GM23338 (cell line): ENCODE results near the gene TMPRSS2. TPM values are rescaled to one million over a fixed set of nuclear protein-coding genes. Genes with fewer than 3 reads are reported as not detected.

ENCODE experiments used
- ATAC-seq: fragments of 200-7000 bp; cut with Tn5 transposase; 3 replicates; pipeline ENCODE4 v1.9.1; 2020
- DNase-seq: peaks from one replicate; pipeline ENCODE4 v3.0.0-alpha.2; 2015; ENCODE audit warnings: low spot score
- H2AFZ ChIP-seq: fragments of 200-600 bp; sonication (generic); 2 replicates; pipeline ENCODE4 v1.8.0; 2016; ENCODE audit warnings: antibody characterized with exemption, mild to moderate bottlenecking, moderate library complexity
- H3F3A ChIP-seq: fragments of 200-600 bp; sonication (generic); replicated peaks from 2 replicates; pipeline ENCODE4 v1.8.0; 2017; ENCODE audit warnings: antibody characterized with exemption, mixed run types, low read depth
- H3K27ac ChIP-seq: fragments of 200-600 bp; sonication (generic); 2 replicates; pipeline ENCODE4 v1.6.1; 2016; ENCODE audit warnings: low read depth
- H3K27me3 ChIP-seq: fragments of 200-600 bp; sonication (generic); 2 replicates; pipeline ENCODE4 v1.8.0; 2016; ENCODE audit warnings: mild to moderate bottlenecking, mixed run types, moderate library complexity; ENCODE audit not compliant: insufficient read depth
- H3K36me3 ChIP-seq: fragments of 200-600 bp; sonication (generic); 2 replicates; pipeline ENCODE4 v1.8.0; 2016; ENCODE audit warnings: mild to moderate bottlenecking; ENCODE audit not compliant: insufficient read depth
- H3K4me1 ChIP-seq: fragments of 200-600 bp; sonication (generic); 2 replicates; pipeline ENCODE4 v1.8.0; 2016; ENCODE audit warnings: mild to moderate bottlenecking, moderate library complexity; ENCODE audit not compliant: insufficient read depth
- H3K4me2 ChIP-seq: fragments of 200-600 bp; sonication (generic); 2 replicates; pipeline ENCODE4 v1.7.1; 2017; ENCODE audit warnings: mixed run types
- H3K4me3 ChIP-seq: fragments of 200-600 bp; sonication (generic); 2 replicates; pipeline ENCODE4 v1.6.1; 2016; ENCODE audit warnings: mixed run types
- H3K79me2 ChIP-seq: fragments of 200-600 bp; sonication (generic); replicated peaks from 2 replicates; pipeline ENCODE4 v1.8.0; 2017; ENCODE audit warnings: mild to moderate bottlenecking; ENCODE audit not compliant: insufficient read depth
- H3K9me2 ChIP-seq: fragments of 200-600 bp; sonication (generic); 2 replicates; pipeline ENCODE4 v1.8.0; 2017; ENCODE audit not compliant: insufficient read depth
- H4K20me1 ChIP-seq: fragments of 200-600 bp; sonication (generic); replicated peaks from 2 replicates; pipeline ENCODE4 v1.8.0; 2017; ENCODE audit warnings: mild to moderate bottlenecking; ENCODE audit not compliant: insufficient read depth
- H3K27ac Mint-ChIP-seq: 2 replicates; pipeline ENCODE4 v1.8.0; 2020; ENCODE audit warnings: inconsistent platforms, mild to moderate bottlenecking, moderate library complexity, mixed read lengths
- H3K27me3 Mint-ChIP-seq: 3 replicates; pipeline ENCODE4 v1.8.0; 2022; ENCODE audit warnings: low read depth, mild to moderate bottlenecking, moderate library complexity, mixed read lengths, inconsistent platforms; ENCODE audit not compliant: insufficient read depth, poor library complexity
- H3K36me3 Mint-ChIP-seq: 3 replicates; pipeline ENCODE4 v1.8.0; 2021; ENCODE audit warnings: low read depth, mild to moderate bottlenecking, inconsistent platforms, moderate library complexity, mixed read lengths
- H3K4me1 Mint-ChIP-seq: 3 replicates; pipeline ENCODE4 v1.8.0; 2020; ENCODE audit warnings: mild to moderate bottlenecking, inconsistent platforms, mixed read lengths
- H3K4me3 Mint-ChIP-seq: 3 replicates; pipeline ENCODE4 v1.8.0; 2021; ENCODE audit warnings: moderate library complexity, mild to moderate bottlenecking, inconsistent platforms, mixed read lengths
- H3K9me3 Mint-ChIP-seq: 3 replicates; pipeline ENCODE4 v1.8.0; 2020; ENCODE audit warnings: moderate library complexity, mild to moderate bottlenecking, inconsistent platforms, mixed read lengths
- CREB1 ChIP-seq: fragments of 250-450 bp; sonication (Bioruptor Pico); IDR thresholded peaks from 2 replicates; pipeline ENCODE4 v1.5.0; 2020; ENCODE audit warnings: low read depth, mild to moderate bottlenecking, moderate library complexity
- ETS1 ChIP-seq: IDR thresholded peaks from 2 replicates; pipeline ENCODE4 v1.6.1; 2016; ENCODE audit warnings: antibody characterized with exemption
- EZH2 ChIP-seq: fragments of 200-600 bp; sonication (generic); IDR thresholded peaks from one replicate; pipeline ENCODE4 v1.8.0; 2017; ENCODE audit warnings: antibody characterized with exemption, mild to moderate bottlenecking, low read depth; ENCODE audit not compliant: unreplicated experiment
- EZH2phosphoT487 ChIP-seq: fragments of 200-600 bp; sonication (generic); IDR thresholded peaks from one replicate; pipeline ENCODE4 v1.8.1; 2018; ENCODE audit warnings: antibody characterized with exemption; ENCODE audit not compliant: unreplicated experiment
- JUNB ChIP-seq: IDR thresholded peaks from one replicate; pipeline ENCODE4 v1.6.1; 2016; ENCODE audit warnings: antibody characterized with exemption; ENCODE audit not compliant: unreplicated experiment
- NANOG ChIP-seq: IDR thresholded peaks from 2 replicates; pipeline ENCODE4 v1.6.1; 2016; ENCODE audit warnings: antibody characterized with exemption, borderline replicate concordance
- POLR2AphosphoS5 ChIP-seq: IDR thresholded peaks from 2 replicates; pipeline ENCODE4 v1.6.1; 2016; ENCODE audit warnings: antibody characterized with exemption, low read depth
- STAT1 ChIP-seq: IDR thresholded peaks from one replicate; pipeline ENCODE4 v1.6.1; 2016; ENCODE audit warnings: antibody characterized with exemption; ENCODE audit not compliant: unreplicated experiment
- ZNF114 ChIP-seq: fragments of 250-450 bp; sonication (Bioruptor Pico); IDR thresholded peaks from 2 replicates; pipeline ENCODE4 v1.5.0; 2020; ENCODE audit warnings: mild to moderate bottlenecking, moderate library complexity
- ZNF331 ChIP-seq: fragments of 250-450 bp; sonication (Bioruptor Pico); IDR thresholded peaks from 2 replicates; pipeline ENCODE4 v1.5.0; 2020; ENCODE audit warnings: low read depth, mild to moderate bottlenecking, moderate library complexity
- ZNF462 ChIP-seq: fragments of 250-450 bp; sonication (Bioruptor Pico); IDR thresholded peaks from 2 replicates; pipeline ENCODE4 v1.5.0; 2020; ENCODE audit warnings: mild to moderate bottlenecking, moderate library complexity
- polyA plus RNA-seq: library from polyadenylated mRNA; unstranded; fragments of >200 nt; fragmentation: Nextera tagmentation; extraction: Ambion mirVana; gene quantifications from 2 replicates; pipeline ENCODE4 v1.2.1, GENCODE V29; 2016
- total RNA-seq: library from RNA; depleted of rRNA; stranded (reverse); fragments of >200 nt; shearing (Covaris generic); gene quantifications from 2 replicates; pipeline ENCODE4 v1.2.3, GENCODE V29; 2014
- TF ChIP-seq, protein P1 (sequence below), 2 experiments: fragments of 200-600 bp in 1 of 2; sonication (generic) in 1 of 2; conservative IDR thresholded peaks; 2 replicates each; pipeline versions ENCODE4 v1.5.1 to v1.6.1; 2016 to 2017; ENCODE audit warnings: antibody characterized with exemption in 2 of 2, low read depth in 2 of 2, mild to moderate bottlenecking in 2 of 2, moderate library complexity in 1 of 2
- TF ChIP-seq, protein P2 (sequence below): IDR thresholded peaks from one replicate; pipeline ENCODE4 v1.6.1; 2018; ENCODE audit warnings: antibody characterized with exemption; ENCODE audit not compliant: unreplicated experiment

TMPRSS2 gene
- total and polyA plus RNA-seq, 2 experiments from 2014 or later: 2.3 to 4.9 TPM

- Histone ChIP-seq H3K4me3 (no peak overlapping the region), H3K9me2 (0 out of 2 replicates have a peak, but pooled peaks cover 5% of the 10 kb centered on the region), H3F3A (no peaks in the 10 kb centered on the region), H3K4me1 (no peaks in the 10 kb centered on the region), H3K79me2 (no peaks in the 10 kb centered on the region), H4K20me1 (no peaks in the 10 kb centered on the region), H3K27me3 (no peaks in the 10 kb centered on the region), H3K27ac (no peak overlapping the region), H2AFZ (no peak overlapping the region), H3K4me2 (no peak overlapping the region), H3K36me3 (no peaks in the 10 kb centered on the region)
- peaks cover 4% of the 10 kb centered on the region for H3K27me3 Mint-ChIP-seq
- no peaks in the 10 kb centered on the region for H3K36me3 Mint-ChIP-seq
- ATAC-seq (no peak), DNase-seq (no peak)
- H3K9me3 Mint-ChIP-seq: peaks cover 14% of the 10 kb centered on the region; the same call in 2 of the 3 replicates
- no peak overlapping the region for H3K27ac Mint-ChIP-seq
- TF ChIP-seq ZNF462 (CRISPR knock-in tag): no peak
- TF ChIP-seq ZNF331 (CRISPR knock-in tag): no peak
- TF ChIP-seq NANOG: no peak
- TF ChIP-seq, protein P1, sequence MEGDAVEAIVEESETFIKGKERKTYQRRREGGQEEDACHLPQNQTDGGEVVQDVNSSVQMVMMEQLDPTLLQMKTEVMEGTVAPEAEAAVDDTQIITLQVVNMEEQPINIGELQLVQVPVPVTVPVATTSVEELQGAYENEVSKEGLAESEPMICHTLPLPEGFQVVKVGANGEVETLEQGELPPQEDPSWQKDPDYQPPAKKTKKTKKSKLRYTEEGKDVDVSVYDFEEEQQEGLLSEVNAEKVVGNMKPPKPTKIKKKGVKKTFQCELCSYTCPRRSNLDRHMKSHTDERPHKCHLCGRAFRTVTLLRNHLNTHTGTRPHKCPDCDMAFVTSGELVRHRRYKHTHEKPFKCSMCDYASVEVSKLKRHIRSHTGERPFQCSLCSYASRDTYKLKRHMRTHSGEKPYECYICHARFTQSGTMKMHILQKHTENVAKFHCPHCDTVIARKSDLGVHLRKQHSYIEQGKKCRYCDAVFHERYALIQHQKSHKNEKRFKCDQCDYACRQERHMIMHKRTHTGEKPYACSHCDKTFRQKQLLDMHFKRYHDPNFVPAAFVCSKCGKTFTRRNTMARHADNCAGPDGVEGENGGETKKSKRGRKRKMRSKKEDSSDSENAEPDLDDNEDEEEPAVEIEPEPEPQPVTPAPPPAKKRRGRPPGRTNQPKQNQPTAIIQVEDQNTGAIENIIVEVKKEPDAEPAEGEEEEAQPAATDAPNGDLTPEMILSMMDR (conservative IDR thresholded peaks at IDR 0.05; ENCODE audit: low read depth in 2 of 2): no peak
- no peak for TF ChIP-seq ZNF114
- no peak for TF ChIP-seq STAT1
- no peak for TF ChIP-seq EZH2phosphoT487
- no peak for TF ChIP-seq ETS1
- no peak for TF ChIP-seq POLR2AphosphoS5
- TF ChIP-seq, protein P2, sequence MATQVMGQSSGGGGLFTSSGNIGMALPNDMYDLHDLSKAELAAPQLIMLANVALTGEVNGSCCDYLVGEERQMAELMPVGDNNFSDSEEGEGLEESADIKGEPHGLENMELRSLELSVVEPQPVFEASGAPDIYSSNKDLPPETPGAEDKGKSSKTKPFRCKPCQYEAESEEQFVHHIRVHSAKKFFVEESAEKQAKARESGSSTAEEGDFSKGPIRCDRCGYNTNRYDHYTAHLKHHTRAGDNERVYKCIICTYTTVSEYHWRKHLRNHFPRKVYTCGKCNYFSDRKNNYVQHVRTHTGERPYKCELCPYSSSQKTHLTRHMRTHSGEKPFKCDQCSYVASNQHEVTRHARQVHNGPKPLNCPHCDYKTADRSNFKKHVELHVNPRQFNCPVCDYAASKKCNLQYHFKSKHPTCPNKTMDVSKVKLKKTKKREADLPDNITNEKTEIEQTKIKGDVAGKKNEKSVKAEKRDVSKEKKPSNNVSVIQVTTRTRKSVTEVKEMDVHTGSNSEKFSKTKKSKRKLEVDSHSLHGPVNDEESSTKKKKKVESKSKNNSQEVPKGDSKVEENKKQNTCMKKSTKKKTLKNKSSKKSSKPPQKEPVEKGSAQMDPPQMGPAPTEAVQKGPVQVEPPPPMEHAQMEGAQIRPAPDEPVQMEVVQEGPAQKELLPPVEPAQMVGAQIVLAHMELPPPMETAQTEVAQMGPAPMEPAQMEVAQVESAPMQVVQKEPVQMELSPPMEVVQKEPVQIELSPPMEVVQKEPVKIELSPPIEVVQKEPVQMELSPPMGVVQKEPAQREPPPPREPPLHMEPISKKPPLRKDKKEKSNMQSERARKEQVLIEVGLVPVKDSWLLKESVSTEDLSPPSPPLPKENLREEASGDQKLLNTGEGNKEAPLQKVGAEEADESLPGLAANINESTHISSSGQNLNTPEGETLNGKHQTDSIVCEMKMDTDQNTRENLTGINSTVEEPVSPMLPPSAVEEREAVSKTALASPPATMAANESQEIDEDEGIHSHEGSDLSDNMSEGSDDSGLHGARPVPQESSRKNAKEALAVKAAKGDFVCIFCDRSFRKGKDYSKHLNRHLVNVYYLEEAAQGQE: no peak
- TF ChIP-seq EZH2: no peak
- TF ChIP-seq JUNB: no peak
- TF ChIP-seq CREB1 (CRISPR knock-in tag): no peak
- no peak overlapping the region for H3K4me3 Mint-ChIP-seq
- no peaks in the 10 kb centered on the region for H3K4me1 Mint-ChIP-seq
These were observed 15.2 kb upstream of the TMPRSS2 start for GRCh38 chr21:41523175-41523574.
